Superior temporal gyrus (tissue), 1 donor: ENCODE results near the gene RAD51B.

Source experiments
- DNase-seq: peaks from one replicate; pipeline ENCODE4 v3.0.0-alpha.2; 2016; ENCODE audit errors: extremely low spot score

Gene RAD51B

GRCh38 chr14:68233101-68233784, 413.7 kb downstream of the RAD51B start:
- DNase-seq = no peak

GRCh38 chr14:68234101-68234905, 414.7 kb downstream of the RAD51B start:
- no peak for DNase-seq

GRCh38 chr14:68235011-68235410, 415.4 kb downstream of the RAD51B start:
- no peak for DNase-seq

GRCh38 chr14:68236582-68237458, 417.2 kb downstream of the RAD51B start:
- DNase-seq = no peak

- no peak for DNase-seq
Observed at GRCh38 chr14:68238551-68238950, 419.0 kb downstream of the RAD51B start.

- no peak for DNase-seq
Observed at GRCh38 chr14:68238976-68239375, 419.4 kb downstream of the RAD51B start.

- no peak for DNase-seq
Observed at GRCh38 chr14:68239988-68240771, 420.6 kb downstream of the RAD51B start.

GRCh38 chr14:68241862-68242487, 422.4 kb downstream of the RAD51B start:
- DNase-seq = no peak

GRCh38 chr14:68243450-68244010, 424.0 kb downstream of the RAD51B start:
- DNase-seq = no peak

- no peak for DNase-seq
Observed at GRCh38 chr14:68244262-68244980, 424.8 kb downstream of the RAD51B start.

- no peak for DNase-seq
Observed at GRCh38 chr14:68245146-68246073, 425.8 kb downstream of the RAD51B start.

GRCh38 chr14:68246074-68246785, 426.7 kb downstream of the RAD51B start:
- no peak for DNase-seq

GRCh38 chr14:68246786-68247105, 427.2 kb downstream of the RAD51B start:
- no peak for DNase-seq

GRCh38 chr14:68247274-68247673, 427.7 kb downstream of the RAD51B start:
- DNase-seq = no peak

- no peak for DNase-seq
Observed at GRCh38 chr14:68247676-68248268, 428.2 kb downstream of the RAD51B start.

- DNase-seq = peak; percentile 79
Observed at GRCh38 chr14:68248481-68249255, 429.1 kb downstream of the RAD51B start.
